KOPT-K1 (cell line): ENCODE measurements around the gene TRRAP.

Experiments
- H3K27ac ChIP-seq: fragments of 200-600 bp; sonication (generic); 2 replicates; pipeline ENCODE4 v1.5.1; 2016; ENCODE audit warnings: antibody characterized with exemption, mild to moderate bottlenecking, low read depth, low read length; ENCODE audit not compliant: poor library complexity, severe bottlenecking
- H3K36me3 ChIP-seq: fragments of 200-600 bp; sonication (generic); 2 replicates; pipeline ENCODE4 v1.5.1; 2017; ENCODE audit warnings: antibody characterized with exemption, mild to moderate bottlenecking, low read length, moderate library complexity; ENCODE audit not compliant: insufficient read depth
- H3K9me3 ChIP-seq: fragments of 200-600 bp; sonication (generic); 2 replicates; pipeline ENCODE4 v1.5.1; 2017; ENCODE audit warnings: antibody characterized with exemption, low read length, mild to moderate bottlenecking; ENCODE audit not compliant: insufficient read depth, poor library complexity, severe bottlenecking

Gene TRRAP

GRCh38 chr7:98970805-98971204 lies 92.5 kb downstream of the TRRAP start:
- Histone ChIP-seq H3K9me3 (no peaks in the 10 kb centered on the region), H3K27ac (no peak overlapping the region), H3K36me3 (peaks cover 100% of the 10 kb centered on the region)

- no peaks in the 10 kb centered on the region for H3K9me3 ChIP-seq
- H3K27ac ChIP-seq, result no peak overlapping the region
- peaks cover 100% of the 10 kb centered on the region for H3K36me3 ChIP-seq
These were observed 95.9 kb downstream of the TRRAP start for GRCh38 chr7:98974205-98974604.

- no peaks in the 10 kb centered on the region for H3K9me3 ChIP-seq
- no peak overlapping the region for H3K27ac ChIP-seq
- H3K36me3 ChIP-seq, result peaks cover 100% of the 10 kb centered on the region
These were observed 96.8 kb downstream of the TRRAP start for GRCh38 chr7:98974906-98975816.

- Histone ChIP-seq H3K36me3 (peaks cover 100% of the 10 kb centered on the region), H3K27ac (no peak overlapping the region), H3K9me3 (no peaks in the 10 kb centered on the region)
These were observed 98.3 kb downstream of the TRRAP start for GRCh38 chr7:98976396-98977185.

- Histone ChIP-seq H3K27ac (no peak overlapping the region), H3K9me3 (no peaks in the 10 kb centered on the region), H3K36me3 (peaks cover 100% of the 10 kb centered on the region)
These were observed 100.3 kb downstream of the TRRAP start for GRCh38 chr7:98978672-98979071.

GRCh38 chr7:98981701-98982100 lies 103.4 kb downstream of the TRRAP start:
- peaks cover 100% of the 10 kb centered on the region for H3K36me3 ChIP-seq
- H3K9me3 ChIP-seq, result peaks cover 8% of the 10 kb centered on the region
- no peak overlapping the region for H3K27ac ChIP-seq

GRCh38 chr7:98982686-98983085 lies 104.4 kb downstream of the TRRAP start:
- Histone ChIP-seq H3K27ac (no peak overlapping the region), H3K36me3 (peaks cover 100% of the 10 kb centered on the region), H3K9me3 (peaks cover 8% of the 10 kb centered on the region)

GRCh38 chr7:98984126-98984525 lies 105.8 kb downstream of the TRRAP start:
- Histone ChIP-seq H3K9me3 (peaks cover 8% of the 10 kb centered on the region), H3K36me3 (peaks cover 99% of the 10 kb centered on the region)

GRCh38 chr7:98985406-98985805 lies 107.1 kb downstream of the TRRAP start:
- Histone ChIP-seq H3K27ac (no peak overlapping the region), H3K36me3 (peaks cover 99% of the 10 kb centered on the region), H3K9me3 (peaks cover 8% of the 10 kb centered on the region)

More at GRCh38 chr7:98984126-98984525, 105.8 kb downstream of the TRRAP start:
- H3K27ac ChIP-seq, result no peak overlapping the region

- H3K36me3 ChIP-seq, result peaks cover 99% of the 10 kb centered on the region
- peaks cover 8% of the 10 kb centered on the region for H3K9me3 ChIP-seq
- no peak overlapping the region for H3K27ac ChIP-seq
These were observed 107.6 kb downstream of the TRRAP start for GRCh38 chr7:98985945-98986344.

- Histone ChIP-seq H3K36me3 (peaks cover 99% of the 10 kb centered on the region), H3K27ac (peak overlapping the region; percentile 60), H3K9me3 (peaks cover 8% of the 10 kb centered on the region)
These were observed 110.3 kb downstream of the TRRAP start for GRCh38 chr7:98988641-98989040.

GRCh38 chr7:98990356-98990755 lies 112.0 kb downstream of the TRRAP start:
- Histone ChIP-seq H3K36me3 (peaks cover 99% of the 10 kb centered on the region), H3K27ac (no peak overlapping the region)

GRCh38 chr7:98991141-98991540 lies 112.8 kb downstream of the TRRAP start:
- H3K27ac ChIP-seq, result no peak overlapping the region
- peaks cover 2% of the 10 kb centered on the region for H3K9me3 ChIP-seq
- H3K36me3 ChIP-seq, result peaks cover 99% of the 10 kb centered on the region

More at GRCh38 chr7:98990356-98990755, 112.0 kb downstream of the TRRAP start:
- peaks cover 8% of the 10 kb centered on the region for H3K9me3 ChIP-seq

- Histone ChIP-seq H3K36me3 (peaks cover 99% of the 10 kb centered on the region), H3K27ac (no peak overlapping the region), H3K9me3 (no peaks in the 10 kb centered on the region)
These were observed 113.7 kb downstream of the TRRAP start for GRCh38 chr7:98992076-98992475.
